Stimulated activated CD8-positive, alpha-beta memory T cell treated with anti-CD3 and anti-CD28 coated beads, Interleukin-15, amount 100 ng/mL, for 4 hours (primary cell): Measurements from ENCODE around the gene TGM1.

ENCODE experiments used
- DNase-seq, 2 donors: peaks; one replicate each; pipeline ENCODE4 v3.0.0-alpha.2; 2020; ENCODE audit warnings: low read depth in 2 of 2

TGM1 gene

GRCh38 chr14:24292118-24292807 lies 29.3 kb upstream of the TGM1 start:
- no peak for DNase-seq

DNA sequence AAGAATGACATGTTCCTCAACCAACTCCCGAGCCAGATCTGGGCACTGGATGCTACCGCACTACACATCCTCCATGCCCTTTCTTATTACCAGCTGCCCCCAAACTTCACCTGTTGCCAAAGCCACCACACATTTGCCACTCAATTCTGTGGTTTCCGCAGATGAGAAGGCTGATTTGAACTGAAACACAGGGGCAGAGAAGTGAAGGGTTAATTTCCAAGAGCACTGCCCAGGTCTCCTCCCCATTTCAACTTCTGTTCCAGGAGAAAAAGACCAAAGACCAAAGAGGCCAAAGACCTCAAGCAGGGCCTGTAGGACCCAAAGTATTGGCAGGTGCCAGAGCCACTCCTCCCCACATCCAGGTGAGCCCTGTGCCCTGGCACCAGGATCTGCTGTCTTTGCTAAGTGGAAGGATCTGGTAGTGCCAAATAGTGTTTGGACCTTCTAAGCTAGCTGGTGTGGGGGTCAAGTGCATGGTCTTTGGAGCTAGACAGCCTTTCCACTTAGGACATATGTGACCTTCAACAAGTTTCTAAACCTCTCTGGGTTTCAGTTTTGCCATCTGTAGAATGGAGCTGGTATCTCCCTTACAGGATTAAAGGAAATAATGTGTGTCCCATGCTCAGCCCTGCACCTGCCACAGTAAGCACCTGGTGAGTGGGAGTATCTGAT lies 28.6 kb upstream of the TGM1 start:
- no peak for DNase-seq

DNA sequence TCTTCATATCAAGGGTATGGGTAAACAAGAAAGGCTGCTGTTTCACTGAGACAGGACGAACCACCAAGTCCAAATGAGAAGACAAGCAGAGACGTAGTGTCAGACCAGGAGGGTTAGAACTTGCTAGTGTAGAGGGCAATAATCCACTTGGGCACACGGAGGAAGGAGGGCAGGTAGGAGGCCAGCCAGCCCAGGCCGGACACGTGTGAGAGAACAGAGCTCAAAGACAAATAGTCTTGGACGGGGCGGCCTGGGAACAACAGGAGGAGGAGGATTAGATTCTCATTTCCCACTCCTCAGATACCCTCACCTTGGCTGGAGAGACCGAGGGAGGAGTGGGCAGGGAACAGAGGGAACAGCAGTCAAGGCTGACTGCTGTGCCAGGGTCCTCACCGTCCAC lies 27.8 kb upstream of the TGM1 start:
- no peak for DNase-seq

GRCh38 chr14:24289649-24290280 lies 26.8 kb upstream of the TGM1 start:
- no peak for DNase-seq

GRCh38 chr14:24286996-24287395 lies 24.0 kb upstream of the TGM1 start:
- no peak for DNase-seq

DNA sequence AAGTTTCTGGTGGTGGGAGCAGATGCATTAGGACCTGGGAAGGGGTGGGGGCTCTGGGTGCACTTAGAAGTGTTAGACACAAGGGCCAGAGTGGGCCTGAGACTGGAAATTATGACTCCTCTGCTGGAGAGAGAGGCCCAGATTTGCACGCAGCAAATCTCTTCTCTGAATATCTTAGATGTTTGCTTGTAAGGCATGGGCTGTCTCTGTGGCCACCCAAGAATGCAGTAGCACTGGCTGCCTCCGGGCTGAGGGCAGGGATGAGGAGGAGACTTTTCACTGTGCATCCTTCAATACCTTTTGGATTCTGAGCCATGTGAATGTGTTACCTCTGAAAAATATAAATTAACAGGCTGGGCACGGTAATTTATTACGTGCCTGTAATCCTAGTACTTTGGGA lies 22.4 kb upstream of the TGM1 start:
- no peak for DNase-seq

GRCh38 chr14:24284501-24285035 lies 21.6 kb upstream of the TGM1 start:
- DNase-seq, result no peak

GRCh38 chr14:24283796-24284460 lies 21.0 kb upstream of the TGM1 start:
- DNase-seq, result no peak

- DNase-seq, result no peak
Measured at GRCh38 chr14:24282736-24283135, 19.8 kb upstream of the TGM1 start.

GRCh38 chr14:24281636-24282035 lies 18.7 kb upstream of the TGM1 start:
- no peak for DNase-seq

- no peak for DNase-seq
Measured at GRCh38 chr14:24280797-24281460, 18.0 kb upstream of the TGM1 start.

GRCh38 chr14:24279301-24280186 lies 16.6 kb upstream of the TGM1 start:
- DNase-seq, result peak in 1 of 2 donors; percentile 19

- DNase-seq, result no peak
Measured at GRCh38 chr14:24278424-24278823, 15.4 kb upstream of the TGM1 start.

GRCh38 chr14:24277606-24278321 lies 14.8 kb upstream of the TGM1 start:
- no peak for DNase-seq

DNA sequence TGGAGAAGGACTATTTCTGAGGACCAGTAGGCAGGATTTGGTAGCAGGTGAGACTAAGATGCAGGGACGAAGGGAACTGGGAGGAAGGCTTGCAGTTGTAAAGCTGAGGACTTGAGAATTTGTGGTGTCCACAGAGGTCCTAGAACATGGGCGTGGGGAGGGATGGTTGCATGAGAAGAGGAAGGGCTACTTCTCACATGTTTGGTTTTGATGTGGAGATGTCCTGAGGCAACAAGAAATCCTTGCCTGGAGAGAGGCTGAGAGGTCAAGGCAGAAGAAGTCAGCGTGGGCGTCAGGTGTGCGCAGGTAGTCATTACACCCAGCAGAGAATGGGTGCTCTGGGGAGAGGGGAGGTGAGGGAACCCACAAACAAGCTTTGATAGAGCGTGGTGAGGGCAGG lies 14.1 kb upstream of the TGM1 start:
- DNase-seq, result no peak

DNA sequence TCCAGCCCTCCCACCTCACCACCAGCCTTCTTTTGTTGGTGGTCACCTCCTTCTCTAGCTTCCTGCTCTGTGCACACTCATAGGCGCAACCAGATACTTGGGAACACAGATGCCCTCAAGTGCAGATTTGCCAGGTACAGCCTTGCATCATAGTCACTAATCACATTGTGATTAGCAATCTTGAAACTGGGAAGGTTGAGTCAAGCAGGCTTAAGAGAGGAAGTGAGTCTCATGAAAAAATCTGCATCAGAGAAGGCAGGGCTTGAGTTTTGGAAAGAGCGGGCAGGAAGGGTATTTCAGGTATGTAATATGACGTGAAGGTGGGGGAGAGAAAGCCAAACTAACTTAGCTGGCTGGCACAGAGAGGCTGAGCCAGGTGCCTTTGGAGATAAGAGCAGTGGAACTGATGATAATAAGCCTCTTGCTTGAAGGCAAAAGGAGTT lies 11.1 kb upstream of the TGM1 start:
- peak in 1 of 2 donors; percentile 24 for DNase-seq

GRCh38 chr14:24273422-24273998 lies 10.5 kb upstream of the TGM1 start:
- no peak for DNase-seq

GRCh38 chr14:24272467-24272866 lies 9.5 kb upstream of the TGM1 start:
- no peak for DNase-seq

- DNase-seq, result no peak
Measured at GRCh38 chr14:24271834-24272263, 8.9 kb upstream of the TGM1 start.
